Effector memory CD8-positive, alpha-beta T cell (primary cell): ENCODE measurements around the gene SCNM1.

Experiments
- ATAC-seq: fragments of 150-1000 bp; cut with Tn5 transposase; replicated peaks from 2 replicates; pipeline ENCODE4 v1.10.0; 2021; ENCODE audit warnings: mild to moderate bottlenecking, moderate library complexity
- DNase-seq, 3 experiments: peaks; one replicate each; pipeline ENCODE4 v3.0.0; 2021
- H3K27ac Mint-ChIP-seq, 2 donors: one replicate each; pipeline ENCODE4 v1.8.0; 2022; ENCODE audit warnings: mild to moderate bottlenecking in 2 of 2, mixed read lengths in 2 of 2, moderate library complexity in 2 of 2
- H3K27me3 Mint-ChIP-seq, 2 donors: one replicate each; pipeline ENCODE4 v1.8.0; 2022; ENCODE audit warnings: mixed read lengths in 2 of 2
- H3K36me3 Mint-ChIP-seq: one replicate; pipeline ENCODE4 v1.8.0; 2022; ENCODE audit warnings: mild to moderate bottlenecking, moderate library complexity, mixed read lengths; ENCODE audit not compliant: insufficient read depth
- H3K4me1 Mint-ChIP-seq, 2 donors: one replicate each; pipeline ENCODE4 v1.8.0; 2022; ENCODE audit warnings: low read depth in 2 of 2, mixed read lengths in 2 of 2
- H3K4me3 Mint-ChIP-seq, 2 donors: one replicate each; pipeline ENCODE4 v1.8.0; 2022; ENCODE audit warnings: mild to moderate bottlenecking in 2 of 2, mixed read lengths in 2 of 2, moderate library complexity in 2 of 2
- H3K9me3 Mint-ChIP-seq, 2 donors: one replicate each; pipeline ENCODE4 v1.8.0; 2022; ENCODE audit warnings: mixed read lengths in 2 of 2
- total RNA-seq, 9 experiments: gene quantifications; one replicate each; lab custom pipeline; 2026; lab: John Stamatoyannopoulos, UW

The SCNM1 gene, protein sequence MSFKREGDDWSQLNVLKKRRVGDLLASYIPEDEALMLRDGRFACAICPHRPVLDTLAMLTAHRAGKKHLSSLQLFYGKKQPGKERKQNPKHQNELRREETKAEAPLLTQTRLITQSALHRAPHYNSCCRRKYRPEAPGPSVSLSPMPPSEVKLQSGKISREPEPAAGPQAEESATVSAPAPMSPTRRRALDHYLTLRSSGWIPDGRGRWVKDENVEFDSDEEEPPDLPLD
- total RNA-seq, result 24.2 to 50.9 (median 36.1) reads per million in 9 experiments

GRCh38 chr1:151165738-151166504 lies at the start of gene SCNM1, which contains the start of gene LYSMD1:
SCNM1 (plus strand) TSS chr1:151166144; CDS start chr1:151166153, 9 bp downstream.
LYSMD1 (minus strand) TSS chr1:151165902; CDS start chr1:151165258, 644 bp downstream.
- Mint-ChIP-seq H3K4me1 (peaks cover 17 to 40% of the 10 kb centered on the region in 2 donors), H3K27me3 (no peaks in the 10 kb centered on the region), H3K4me3 (peak within 1 kb of the TSS; percentile 90 to 91), H3K36me3 (peaks cover 49% of the 10 kb centered on the region), H3K9me3 (no peaks in the 10 kb centered on the region), H3K27ac (peak within 1 kb of the TSS; percentile 93 to 96)
- peak; percentile 93 to 94 (median 93) for DNase-seq
- peak; percentile 98 for ATAC-seq

DNA sequence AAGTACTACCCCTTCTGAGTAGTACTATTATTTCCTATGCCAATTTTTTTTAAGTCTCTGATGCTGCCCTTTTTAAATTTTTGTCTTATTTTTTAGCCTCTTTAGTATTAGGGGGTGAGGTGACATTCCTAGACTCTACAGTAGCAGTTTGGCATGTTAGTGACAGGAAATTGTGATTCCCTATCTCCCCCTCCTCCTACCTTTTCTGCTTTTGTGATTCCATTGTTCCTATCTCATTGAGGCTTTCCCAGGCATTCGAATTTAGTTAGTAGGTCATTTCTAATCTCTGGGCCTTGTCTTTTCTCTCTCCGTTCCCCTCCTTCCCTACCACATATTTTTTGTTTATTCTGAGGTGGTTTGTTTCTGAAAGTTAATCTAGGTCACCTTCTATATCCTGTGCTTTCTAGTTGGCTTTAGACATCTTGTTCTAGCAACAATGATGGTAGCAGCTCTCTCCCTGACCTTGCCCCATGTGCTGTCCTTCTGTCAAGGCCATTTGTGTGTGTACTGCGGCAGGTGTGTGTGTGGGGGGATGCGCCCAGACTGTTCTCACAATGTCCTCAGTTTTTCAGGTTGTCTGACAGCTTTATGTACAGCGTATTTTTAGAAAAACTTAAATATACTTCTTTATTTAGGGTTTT lies 41.1 kb upstream of the SCNM1 start:
- Mint-ChIP-seq H3K36me3 (peaks cover 39% of the 10 kb centered on the region), H3K27me3 (no peaks in the 10 kb centered on the region), H3K27ac (peak overlapping the region in 1 of 2 donors; percentile 66), H3K4me3 (peak overlapping the region in 1 of 2 donors; percentile 2), H3K9me3 (no peaks in the 10 kb centered on the region), H3K4me1 (peaks cover 0 to 7% of the 10 kb centered on the region in 2 donors)
- peak; percentile 59 for ATAC-seq
- no peak for DNase-seq

DNA sequence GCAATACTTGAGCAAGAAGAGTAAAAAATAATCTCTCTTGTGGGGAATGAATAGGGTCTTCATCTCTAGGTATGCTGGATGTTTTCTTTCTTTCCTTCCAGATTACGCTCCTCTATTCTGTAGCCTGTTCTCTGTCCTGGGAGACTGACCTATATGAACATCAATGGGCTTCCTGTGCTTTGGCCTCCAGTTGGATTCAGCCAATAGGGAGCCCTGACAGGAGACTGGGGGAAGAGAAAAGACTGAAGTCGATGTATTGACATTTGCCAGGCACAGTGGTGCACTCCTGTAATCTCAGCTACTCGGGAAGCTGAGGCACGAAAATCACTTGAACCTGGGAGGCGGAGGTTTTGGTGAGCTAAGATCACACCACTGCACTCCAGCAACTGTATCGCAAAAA lies 37.1 kb upstream of the SCNM1 start:
- H3K9me3 Mint-ChIP-seq, result no peaks in the 10 kb centered on the region
- H3K4me3 Mint-ChIP-seq, result no peak overlapping the region
- peaks cover 0 to 16% of the 10 kb centered on the region in 2 donors for H3K27me3 Mint-ChIP-seq
- H3K36me3 Mint-ChIP-seq, result peaks cover 16% of the 10 kb centered on the region
- ATAC-seq (no peak), DNase-seq (no peak)
- H3K27ac Mint-ChIP-seq, result no peak overlapping the region
- peaks cover 0 to 8% of the 10 kb centered on the region in 2 donors for H3K4me1 Mint-ChIP-seq

DNA sequence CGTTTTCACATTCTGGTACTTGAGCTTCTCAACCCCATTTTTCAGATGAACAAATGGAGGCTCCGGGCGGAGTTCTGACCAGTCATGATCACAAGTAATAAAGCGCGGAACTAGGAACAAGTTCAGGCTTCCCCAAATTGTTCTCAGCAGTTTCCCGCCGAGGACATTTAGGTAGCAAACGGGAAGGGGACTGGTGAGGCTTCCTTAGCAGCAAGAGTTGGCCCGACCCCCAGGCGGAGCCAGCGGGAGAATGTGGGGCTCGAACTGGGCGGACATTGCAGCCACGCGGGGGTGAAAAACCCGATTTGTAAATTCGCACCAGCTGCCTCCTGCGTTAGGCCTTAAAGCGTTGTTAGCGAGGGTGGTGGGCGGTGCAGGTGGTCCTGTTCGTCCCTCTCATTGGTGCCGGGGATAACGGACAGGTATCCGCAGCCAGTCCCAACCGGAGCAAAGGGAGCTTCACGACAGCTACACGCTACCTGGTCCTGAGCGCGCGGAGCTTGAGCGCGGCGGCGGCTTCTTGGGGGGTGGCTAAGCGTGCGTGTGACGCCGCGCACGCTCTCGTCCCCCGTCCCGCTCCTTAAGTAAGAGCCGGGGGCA lies 34.9 kb upstream of the SCNM1 start:
- Mint-ChIP-seq H3K36me3 (peaks cover 8% of the 10 kb centered on the region), H3K4me1 (peaks cover 0 to 1% of the 10 kb centered on the region in 2 donors), H3K4me3 (peak overlapping the region; percentile 45 to 70), H3K27ac (no peak overlapping the region), H3K9me3 (no peaks in the 10 kb centered on the region), H3K27me3 (peaks cover 0 to 16% of the 10 kb centered on the region in 2 donors)
- DNase-seq, result peak; percentile 23 to 45 (median 39)
- peak; percentile 98 for ATAC-seq

GRCh38 chr1:151131701-151132334 lies 34.1 kb upstream of the SCNM1 start:
- peaks cover 8% of the 10 kb centered on the region for H3K36me3 Mint-ChIP-seq
- DNase-seq (no peak), ATAC-seq (no peak)
- no peak overlapping the region for H3K27ac Mint-ChIP-seq
- no peaks in the 10 kb centered on the region for H3K9me3 Mint-ChIP-seq
- peaks cover 0 to 16% of the 10 kb centered on the region in 2 donors for H3K27me3 Mint-ChIP-seq
- peaks cover 1 to 3% of the 10 kb centered on the region in 2 donors for H3K4me1 Mint-ChIP-seq
- peak overlapping the region; percentile 45 to 70 for H3K4me3 Mint-ChIP-seq

DNA sequence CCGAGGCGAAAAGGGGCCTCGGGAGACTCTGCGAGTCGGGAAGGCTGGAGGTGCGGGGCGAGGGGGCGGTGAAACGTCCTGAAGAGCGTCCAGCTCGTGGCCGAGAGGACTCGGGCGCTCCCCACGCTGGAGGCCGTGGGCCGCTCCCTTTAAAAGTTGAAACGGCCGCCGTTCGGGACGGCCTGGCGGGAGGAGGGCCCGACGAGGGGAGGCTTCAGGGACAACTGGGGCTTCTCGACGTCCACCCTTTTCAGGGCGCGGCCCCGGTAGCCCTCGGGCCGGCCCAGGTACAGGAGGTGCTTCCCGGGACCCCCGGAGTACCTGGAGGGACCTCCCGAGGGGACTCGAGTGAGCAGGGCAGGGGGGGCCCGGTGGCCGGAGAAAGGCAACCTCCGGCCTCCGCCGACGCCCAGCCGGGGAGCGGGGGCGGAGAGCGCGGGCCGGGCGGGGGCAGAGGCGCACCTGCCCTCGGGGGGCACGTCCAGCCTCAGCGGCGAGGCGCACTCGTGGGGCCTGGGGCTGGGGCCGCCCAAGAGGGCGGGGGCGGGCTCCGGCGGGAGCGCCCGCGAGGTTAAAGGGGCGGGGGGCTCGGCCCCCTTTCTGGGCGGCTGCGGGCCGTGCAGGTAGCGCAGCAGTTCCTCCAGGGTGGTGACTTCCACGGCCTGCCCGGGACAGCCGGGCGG lies 33.5 kb upstream of the SCNM1 start:
- Mint-ChIP-seq H3K27ac (no peak overlapping the region), H3K9me3 (no peaks in the 10 kb centered on the region), H3K4me1 (peaks cover 1 to 4% of the 10 kb centered on the region in 2 donors), H3K36me3 (peaks cover 5% of the 10 kb centered on the region), H3K4me3 (peak overlapping the region in 1 of 2 donors; percentile 70), H3K27me3 (peaks cover 0 to 16% of the 10 kb centered on the region in 2 donors)
- ATAC-seq, result no peak
- no peak for DNase-seq

- H3K4me1 Mint-ChIP-seq, result peaks cover 1 to 4% of the 10 kb centered on the region in 2 donors
- ATAC-seq (no peak), DNase-seq (no peak)
- H3K36me3 Mint-ChIP-seq, result peaks cover 5% of the 10 kb centered on the region
- no peaks in the 10 kb centered on the region for H3K9me3 Mint-ChIP-seq
- H3K27me3 Mint-ChIP-seq, result peaks cover 0 to 16% of the 10 kb centered on the region in 2 donors
- no peak overlapping the region for H3K4me3 Mint-ChIP-seq
- no peak overlapping the region for H3K27ac Mint-ChIP-seq
Observed at GRCh38 chr1:151133018-151133806, 32.7 kb upstream of the SCNM1 start.

DNA sequence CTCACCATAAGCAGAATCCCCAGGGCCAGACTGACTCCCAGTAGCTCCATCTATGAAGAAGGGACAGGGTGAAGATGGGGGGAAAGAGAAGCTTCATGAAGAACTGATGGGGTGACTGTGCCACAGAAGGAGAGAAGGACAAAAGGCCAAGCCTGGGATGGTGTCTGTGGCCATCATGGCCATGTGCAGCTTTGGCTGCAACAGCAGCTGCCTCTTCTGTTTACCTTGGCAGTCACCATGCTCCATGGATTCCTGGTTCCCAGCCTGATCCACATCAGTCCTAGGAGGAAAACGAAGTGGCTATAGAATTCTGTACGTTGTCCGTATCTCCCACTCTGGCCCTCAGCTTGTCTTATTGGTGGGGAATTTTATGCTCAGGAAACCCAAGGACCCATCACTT lies 31.5 kb upstream of the SCNM1 start:
- DNase-seq (no peak), ATAC-seq (no peak)
- Mint-ChIP-seq H3K4me3 (no peak overlapping the region), H3K27ac (no peak overlapping the region), H3K9me3 (no peaks in the 10 kb centered on the region), H3K36me3 (no peaks in the 10 kb centered on the region), H3K27me3 (peaks cover 0 to 16% of the 10 kb centered on the region in 2 donors), H3K4me1 (peaks cover 1 to 4% of the 10 kb centered on the region in 2 donors)

DNA sequence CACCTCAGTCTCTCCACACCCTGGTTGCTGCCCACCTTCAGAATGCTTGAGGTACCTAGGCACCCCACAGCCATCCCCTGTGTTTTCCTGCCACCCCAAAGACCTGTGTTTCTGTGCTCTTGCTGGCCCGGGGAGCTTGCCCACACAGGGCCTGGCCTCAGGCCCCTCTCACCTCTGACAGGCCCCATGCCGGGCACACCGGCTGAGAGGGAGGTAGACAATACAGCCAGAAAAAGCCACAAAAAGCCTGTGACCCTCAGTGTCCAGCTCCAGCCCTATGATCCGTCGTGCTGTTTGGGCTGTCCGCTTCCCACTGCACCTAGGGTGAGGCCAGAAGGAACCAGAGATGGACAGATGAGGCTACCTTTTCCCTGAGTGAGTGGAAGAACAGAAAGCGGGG lies 31.0 kb upstream of the SCNM1 start:
- DNase-seq, result no peak
- peaks cover 0 to 16% of the 10 kb centered on the region in 2 donors for H3K27me3 Mint-ChIP-seq
- no peak overlapping the region for H3K4me3 Mint-ChIP-seq
- no peaks in the 10 kb centered on the region for H3K9me3 Mint-ChIP-seq
- no peak for ATAC-seq
- peaks cover 1 to 4% of the 10 kb centered on the region in 2 donors for H3K4me1 Mint-ChIP-seq
- no peaks in the 10 kb centered on the region for H3K36me3 Mint-ChIP-seq
- no peak overlapping the region for H3K27ac Mint-ChIP-seq

DNA sequence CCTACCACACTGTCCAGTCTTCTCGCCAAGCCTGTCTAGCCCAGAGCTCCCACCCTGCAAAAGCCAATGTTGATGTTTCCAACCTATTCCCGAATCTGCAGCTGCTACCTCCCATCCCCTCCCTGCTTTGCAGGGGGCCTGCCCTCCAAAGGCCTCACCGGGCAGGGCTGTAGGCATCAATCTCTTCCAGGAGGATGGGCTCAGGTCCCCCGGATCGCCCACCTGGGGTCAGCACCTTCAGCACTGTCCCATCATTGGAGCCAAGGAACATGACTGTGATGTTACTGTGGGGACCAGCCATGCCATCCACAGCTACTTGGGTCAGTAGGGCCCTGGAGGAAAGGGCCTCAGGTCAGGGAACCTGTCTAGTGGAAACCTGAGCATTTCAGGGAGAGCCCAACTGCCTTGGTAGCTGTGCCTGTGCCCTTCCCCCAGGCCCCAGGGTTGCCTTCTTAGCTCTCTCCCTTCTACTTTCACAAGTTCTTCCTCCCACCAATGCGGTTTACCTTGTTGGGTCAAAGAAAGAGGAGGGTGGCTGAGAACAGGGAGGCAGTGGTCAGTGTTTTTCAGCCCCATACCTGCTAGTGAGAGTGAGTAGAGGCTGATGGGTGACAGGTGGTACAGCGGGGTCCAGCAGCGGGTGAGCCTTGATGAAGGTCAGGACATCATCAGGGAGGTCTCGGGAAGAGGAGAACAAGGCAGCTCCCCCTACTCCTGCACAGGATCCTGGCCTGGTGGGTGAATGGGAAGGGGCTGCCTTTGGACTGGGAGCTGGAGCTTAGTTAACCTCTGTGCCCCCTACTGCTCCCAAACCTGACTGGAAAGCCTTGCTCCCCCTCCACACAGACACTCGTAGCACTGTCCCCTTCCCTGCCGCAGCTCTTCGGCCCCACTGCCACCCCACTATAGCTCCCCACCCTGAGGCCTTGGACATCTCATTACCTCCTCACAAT lies 30.2 kb upstream of the SCNM1 start:
- ATAC-seq (no peak), DNase-seq (no peak)
- H3K4me1 Mint-ChIP-seq, result peaks cover 1 to 4% of the 10 kb centered on the region in 2 donors
- no peak overlapping the region for H3K4me3 Mint-ChIP-seq
- H3K36me3 Mint-ChIP-seq, result no peaks in the 10 kb centered on the region
- H3K27ac Mint-ChIP-seq, result no peak overlapping the region
- H3K27me3 Mint-ChIP-seq, result peaks cover 0 to 14% of the 10 kb centered on the region in 2 donors
- H3K9me3 Mint-ChIP-seq, result no peaks in the 10 kb centered on the region

GRCh38 chr1:151137789-151138188 lies 28.2 kb upstream of the SCNM1 start:
- DNase-seq, result no peak
- Mint-ChIP-seq H3K27ac (no peak overlapping the region), H3K9me3 (no peaks in the 10 kb centered on the region), H3K4me1 (peaks cover 0 to 4% of the 10 kb centered on the region in 2 donors), H3K36me3 (no peaks in the 10 kb centered on the region), H3K27me3 (no peaks in the 10 kb centered on the region), H3K4me3 (no peak overlapping the region)
- ATAC-seq, result no peak
